Measurements from ENCODE around the gene FLII.

The FLII gene

GRCh38 chr17:18237461-18237860 is 21.1 kb downstream of the FLII start:
- Histone ChIP-seq H3K9me3 (ENCODE audit: control insufficient read depth, insufficient read depth, low read depth, low read length) (no peaks in the 10 kb centered on the region), H3K4me1 (ENCODE audit: control insufficient read depth, insufficient read depth, low read length) (no peaks in the 10 kb centered on the region), H3K4me3 (ENCODE audit: low read depth, low read length) (no peak overlapping the region), H3K27ac (ENCODE audit: extremely low read depth, low read depth, low read length) (no peak overlapping the region), H3K36me3 (ENCODE audit: control insufficient read depth in 2 of 2, insufficient read depth in 1 of 2, low read length in 2 of 2) (peaks cover 0 to 98% of the 10 kb centered on the region in 2 experiments; a peak in 2 of 3 replicates)
- POLR2A ChIA-PET = no interaction called here
- no peak for TF ChIP-seq ZNF157 (tag by site-specific recombination; IDR thresholded peaks at IDR 0.05)
- no peak for TF ChIP-seq ZNF76 (tag by site-specific recombination; IDR thresholded peaks at IDR 0.05; ENCODE audit: borderline replicate concordance, low read depth)
- TF ChIP-seq, protein P1, sequence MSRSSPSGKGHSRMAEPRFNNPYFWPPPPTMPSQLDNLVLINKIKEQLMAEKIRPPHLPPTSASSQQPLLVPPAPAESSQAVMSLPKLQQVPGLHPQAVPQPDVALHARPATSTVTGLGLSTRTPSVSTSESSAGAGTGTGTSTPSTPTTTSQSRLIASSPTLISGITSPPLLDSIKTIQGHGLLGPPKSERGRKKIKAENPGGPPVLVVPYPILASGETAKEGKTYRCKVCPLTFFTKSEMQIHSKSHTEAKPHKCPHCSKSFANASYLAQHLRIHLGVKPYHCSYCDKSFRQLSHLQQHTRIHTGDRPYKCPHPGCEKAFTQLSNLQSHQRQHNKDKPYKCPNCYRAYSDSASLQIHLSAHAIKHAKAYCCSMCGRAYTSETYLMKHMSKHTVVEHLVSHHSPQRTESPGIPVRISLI (tag by site-specific recombination; IDR thresholded peaks at IDR 0.05) = no peak
- TF ChIP-seq ZNF621 (tag by site-specific recombination; IDR thresholded peaks at IDR 0.05) = no peak
- TF ChIP-seq BCL11A (tag by site-specific recombination; IDR thresholded peaks at IDR 0.05; ENCODE audit: low read depth) = no peak
- no peak for TF ChIP-seq ZNF585B (tag by site-specific recombination; IDR thresholded peaks at IDR 0.05)
- no peak for TF ChIP-seq ZNF16 (tag by site-specific recombination; IDR thresholded peaks at IDR 0.05; ENCODE audit: low read depth)
- TF ChIP-seq ZNF561 (tag by site-specific recombination; IDR thresholded peaks at IDR 0.05; ENCODE audit: borderline replicate concordance) = no peak
- CTCF ChIA-PET = no interaction called here

GRCh38 chr17:18236494-18236893 is 22.0 kb downstream of the FLII start:
- Histone ChIP-seq H3K4me3 (ENCODE audit: low read depth, low read length) (no peak overlapping the region), H3K4me1 (ENCODE audit: control insufficient read depth, insufficient read depth, low read length) (no peaks in the 10 kb centered on the region), H3K36me3 (ENCODE audit: control insufficient read depth in 2 of 2, insufficient read depth in 1 of 2, low read length in 2 of 2) (peaks cover 0 to 97% of the 10 kb centered on the region in 2 experiments; a peak in 2 of 3 replicates), H3K27ac (ENCODE audit: extremely low read depth, low read depth, low read length) (no peak overlapping the region), H3K9me3 (ENCODE audit: control insufficient read depth, insufficient read depth, low read depth, low read length) (no peaks in the 10 kb centered on the region)
- TF ChIP-seq YY1 (tag by site-specific recombination; IDR thresholded peaks at IDR 0.05) = no peak
- no peak for TF ChIP-seq ZNF433 (tag by site-specific recombination; IDR thresholded peaks at IDR 0.05; ENCODE audit: low read depth)
- no peak for TF ChIP-seq ZNF701 (tag by site-specific recombination; IDR thresholded peaks at IDR 0.05)
- no peak for TF ChIP-seq ZNF777 (tag by site-specific recombination; IDR thresholded peaks at IDR 0.05; ENCODE audit: borderline replicate concordance)
- TF ChIP-seq ZBTB17 (tag by site-specific recombination; IDR thresholded peaks at IDR 0.05) = no peak
- no peak for TF ChIP-seq ZNF223 (tag by site-specific recombination; IDR thresholded peaks at IDR 0.05)
- TF ChIP-seq, protein P2, sequence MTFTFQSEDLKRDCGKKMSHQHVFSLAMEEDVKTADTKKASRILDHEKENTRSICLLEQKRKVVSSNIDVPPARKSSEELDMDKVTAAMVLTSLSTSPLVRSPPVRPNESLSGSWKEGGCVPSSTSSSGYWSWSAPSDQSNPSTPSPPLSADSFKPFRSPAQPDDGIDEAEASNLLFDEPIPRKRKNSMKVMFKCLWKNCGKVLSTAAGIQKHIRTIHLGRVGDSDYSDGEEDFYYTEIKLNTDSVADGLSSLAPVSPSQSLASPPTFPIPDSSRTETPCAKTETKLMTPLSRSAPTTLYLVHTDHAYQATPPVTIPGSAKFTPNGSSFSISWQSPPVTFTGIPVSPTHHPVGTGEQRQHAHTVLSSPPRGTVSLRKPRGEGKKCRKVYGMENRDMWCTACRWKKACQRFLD (tag by site-specific recombination; IDR thresholded peaks at IDR 0.05) = no peak
- TF ChIP-seq, protein P3, sequence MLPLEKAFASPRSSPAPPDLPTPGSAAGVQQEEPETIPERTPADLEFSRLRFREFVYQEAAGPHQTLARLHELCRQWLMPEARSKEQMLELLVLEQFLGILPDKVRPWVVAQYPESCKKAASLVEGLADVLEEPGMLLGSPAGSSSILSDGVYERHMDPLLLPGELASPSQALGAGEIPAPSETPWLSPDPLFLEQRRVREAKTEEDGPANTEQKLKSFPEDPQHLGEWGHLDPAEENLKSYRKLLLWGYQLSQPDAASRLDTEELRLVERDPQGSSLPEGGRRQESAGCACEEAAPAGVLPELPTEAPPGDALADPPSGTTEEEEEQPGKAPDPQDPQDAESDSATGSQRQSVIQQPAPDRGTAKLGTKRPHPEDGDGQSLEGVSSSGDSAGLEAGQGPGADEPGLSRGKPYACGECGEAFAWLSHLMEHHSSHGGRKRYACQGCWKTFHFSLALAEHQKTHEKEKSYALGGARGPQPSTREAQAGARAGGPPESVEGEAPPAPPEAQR (tag by site-specific recombination; IDR thresholded peaks at IDR 0.05) = no peak
- TF ChIP-seq, protein P4, sequence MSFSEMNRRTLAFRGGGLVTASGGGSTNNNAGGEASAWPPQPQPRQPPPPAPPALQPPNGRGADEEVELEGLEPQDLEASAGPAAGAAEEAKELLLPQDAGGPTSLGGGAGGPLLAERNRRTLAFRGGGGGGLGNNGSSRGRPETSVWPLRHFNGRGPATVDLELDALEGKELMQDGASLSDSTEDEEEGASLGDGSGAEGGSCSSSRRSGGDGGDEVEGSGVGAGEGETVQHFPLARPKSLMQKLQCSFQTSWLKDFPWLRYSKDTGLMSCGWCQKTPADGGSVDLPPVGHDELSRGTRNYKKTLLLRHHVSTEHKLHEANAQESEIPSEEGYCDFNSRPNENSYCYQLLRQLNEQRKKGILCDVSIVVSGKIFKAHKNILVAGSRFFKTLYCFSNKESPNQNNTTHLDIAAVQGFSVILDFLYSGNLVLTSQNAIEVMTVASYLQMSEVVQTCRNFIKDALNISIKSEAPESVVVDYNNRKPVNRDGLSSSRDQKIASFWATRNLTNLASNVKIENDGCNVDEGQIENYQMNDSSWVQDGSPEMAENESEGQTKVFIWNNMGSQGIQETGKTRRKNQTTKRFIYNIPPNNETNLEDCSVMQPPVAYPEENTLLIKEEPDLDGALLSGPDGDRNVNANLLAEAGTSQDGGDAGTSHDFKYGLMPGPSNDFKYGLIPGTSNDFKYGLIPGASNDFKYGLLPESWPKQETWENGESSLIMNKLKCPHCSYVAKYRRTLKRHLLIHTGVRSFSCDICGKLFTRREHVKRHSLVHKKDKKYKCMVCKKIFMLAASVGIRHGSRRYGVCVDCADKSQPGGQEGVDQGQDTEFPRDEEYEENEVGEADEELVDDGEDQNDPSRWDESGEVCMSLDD (tag by site-specific recombination; IDR thresholded peaks at IDR 0.05) = no peak
- no peak for TF ChIP-seq ZNF140 (tag by site-specific recombination; IDR thresholded peaks at IDR 0.05)
- TF ChIP-seq ZNF830 (tag by site-specific recombination; IDR thresholded peaks at IDR 0.05; ENCODE audit: low read depth) = no peak
- ChIA-PET POLR2A (interaction anchor here (0.6 kb wide), 1 partner anchor 8 kb away, joined by 3 read pairs; no protein-coding TSS in a partner anchor), CTCF (interaction anchor here (0.6 to 1.1 kb wide), 3 partner anchors 11 to 19 kb away, joined by 3 read pairs; no protein-coding TSS in a partner anchor)

Data from HEK293 (cell line).